Measurements from ENCODE around the gene SNRPB2.

The SNRPB2 gene

GRCh38 chr20:16729565-16730460 is at the start of gene SNRPB2:
Gene SNRPB2 (plus strand): TSS chr20:16730026. CDS start chr20:16731703, 1,677 bp downstream.
- peak; percentile 97 for DNase-seq

- DNase-seq, result no peak
Observed at GRCh38 chr20:16684416-16684815, 45.4 kb upstream of the SNRPB2 start.

- DNase-seq, result no peak
Observed at GRCh38 chr20:16689906-16690305, 39.9 kb upstream of the SNRPB2 start.

GRCh38 chr20:16691381-16691780 is 38.4 kb upstream of the SNRPB2 start:
- no peak for DNase-seq

GRCh38 chr20:16692009-16692408 is 37.8 kb upstream of the SNRPB2 start:
- no peak for DNase-seq

- no peak for DNase-seq
Observed at GRCh38 chr20:16692442-16692841, 37.4 kb upstream of the SNRPB2 start.

- DNase-seq, result no peak
Observed at GRCh38 chr20:16693278-16693677, 36.5 kb upstream of the SNRPB2 start.

- no peak for DNase-seq
Observed at GRCh38 chr20:16694161-16694560, 35.7 kb upstream of the SNRPB2 start.

GRCh38 chr20:16695628-16696027 is 34.2 kb upstream of the SNRPB2 start:
- no peak for DNase-seq

- DNase-seq, result no peak
Observed at GRCh38 chr20:16699293-16699692, 30.5 kb upstream of the SNRPB2 start.

- peak; percentile 53 for DNase-seq
Observed at GRCh38 chr20:16701296-16701695, 28.5 kb upstream of the SNRPB2 start.

- DNase-seq, result no peak
Observed at GRCh38 chr20:16703570-16703969, 26.3 kb upstream of the SNRPB2 start.

- peak; percentile 70 for DNase-seq
Observed at GRCh38 chr20:16707674-16708073, 22.2 kb upstream of the SNRPB2 start.

- peak; percentile 11 for DNase-seq
Observed at GRCh38 chr20:16708602-16709001, 21.2 kb upstream of the SNRPB2 start.

GRCh38 chr20:16709017-16709416 is 20.8 kb upstream of the SNRPB2 start:
- peak; percentile 46 for DNase-seq

- DNase-seq, result peak; percentile 39
Observed at GRCh38 chr20:16710781-16711180, 19.0 kb upstream of the SNRPB2 start.

- DNase-seq, result no peak
Observed at GRCh38 chr20:16711661-16712258, 18.1 kb upstream of the SNRPB2 start.

- DNase-seq, result no peak
Observed at GRCh38 chr20:16712511-16712947, 17.3 kb upstream of the SNRPB2 start.

GRCh38 chr20:16713066-16713465 is 16.8 kb upstream of the SNRPB2 start:
- DNase-seq, result peak; percentile 15

- DNase-seq, result no peak
Observed at GRCh38 chr20:16714242-16714641, 15.6 kb upstream of the SNRPB2 start.

- no peak for DNase-seq
Observed at GRCh38 chr20:16714751-16715150, 15.1 kb upstream of the SNRPB2 start.

GRCh38 chr20:16719421-16719820 is 10.4 kb upstream of the SNRPB2 start:
- no peak for DNase-seq

- DNase-seq, result no peak
Observed at GRCh38 chr20:16729080-16729479, 746 bp upstream of the SNRPB2 start.

- DNase-seq, result no peak
Observed at GRCh38 chr20:16732506-16733152, 2.8 kb downstream of the SNRPB2 start.

Measured in RPMI8226 (cell line).